Measurements from ENCODE around the gene NKRF. TPM values are rescaled to one million over a fixed set of nuclear protein-coding genes. Genes with fewer than 3 reads are reported as not detected.

NKRF gene
- 3.5 and 5.8 TPM in 2 replicates for total RNA-seq

- no peaks in the 10 kb centered on the region for H3K36me3 ChIP-seq (ENCODE audit: control insufficient read depth, insufficient read depth, low read length)
- H3K4me3 ChIP-seq (ENCODE audit: low read depth, low read length): peak within 1 kb of the TSS; percentile 89
- DNase-seq (ENCODE audit: low read depth): peak; percentile 83
- no peak for TF ChIP-seq CTCF (IDR thresholded peaks at IDR 0.05; ENCODE audit: insufficient read depth, low read length, severe bottlenecking)
- H3K27me3 ChIP-seq (ENCODE audit: control insufficient read depth, insufficient read depth, low read length): no peaks in the 10 kb centered on the region
- no peak for FAIRE-seq
Measured at GRCh38 chrX:119606280-119607017, at the start of gene NKRF. Gene NKRF, minus strand, starts transcription at chrX:119606424.

GRCh38 chrX:119655125-119655524 is 48.9 kb upstream of the NKRF start:
- H3K4me3 ChIP-seq (ENCODE audit: low read depth, low read length): no peak overlapping the region
- FAIRE-seq (no peak), DNase-seq (ENCODE audit: low read depth) (peak; percentile 72)
- no peaks in the 10 kb centered on the region for H3K27me3 ChIP-seq (ENCODE audit: control insufficient read depth, insufficient read depth, low read length)
- no peak for TF ChIP-seq CTCF (IDR thresholded peaks at IDR 0.05; ENCODE audit: insufficient read depth, low read length, severe bottlenecking)
- H3K36me3 ChIP-seq (ENCODE audit: control insufficient read depth, insufficient read depth, low read length): no peaks in the 10 kb centered on the region

GRCh38 chrX:119654112-119654531 is 47.9 kb upstream of the NKRF start:
- TF ChIP-seq CTCF (IDR thresholded peaks at IDR 0.05; ENCODE audit: insufficient read depth, low read length, severe bottlenecking): no peak
- no peaks in the 10 kb centered on the region for H3K36me3 ChIP-seq (ENCODE audit: control insufficient read depth, insufficient read depth, low read length)
- no peak overlapping the region for H3K4me3 ChIP-seq (ENCODE audit: low read depth, low read length)
- DNase-seq (ENCODE audit: low read depth) (peak; percentile 34), FAIRE-seq (no peak)
- H3K27me3 ChIP-seq (ENCODE audit: control insufficient read depth, insufficient read depth, low read length): no peaks in the 10 kb centered on the region

GRCh38 chrX:119648421-119648775 is 42.2 kb upstream of the NKRF start:
- Histone ChIP-seq H3K36me3 (ENCODE audit: control insufficient read depth, insufficient read depth, low read length) (no peaks in the 10 kb centered on the region), H3K4me3 (ENCODE audit: low read depth, low read length) (no peak overlapping the region), H3K27me3 (ENCODE audit: control insufficient read depth, insufficient read depth, low read length) (no peaks in the 10 kb centered on the region)
- no peak for TF ChIP-seq CTCF (IDR thresholded peaks at IDR 0.05; ENCODE audit: insufficient read depth, low read length, severe bottlenecking)
- FAIRE-seq (peak; percentile 7), DNase-seq (ENCODE audit: low read depth) (no peak)

- FAIRE-seq (no peak), DNase-seq (ENCODE audit: low read depth) (no peak)
- H3K36me3 ChIP-seq (ENCODE audit: control insufficient read depth, insufficient read depth, low read length): no peaks in the 10 kb centered on the region
- no peak for TF ChIP-seq CTCF (IDR thresholded peaks at IDR 0.05; ENCODE audit: insufficient read depth, low read length, severe bottlenecking)
- no peaks in the 10 kb centered on the region for H3K27me3 ChIP-seq (ENCODE audit: control insufficient read depth, insufficient read depth, low read length)
- H3K4me3 ChIP-seq (ENCODE audit: low read depth, low read length): no peak overlapping the region
Measured at GRCh38 chrX:119647552-119648420, 41.6 kb upstream of the NKRF start.

Measured in bronchial epithelial cell (primary cell).